Thyroid gland (tissue), 4 donors: Measurements from ENCODE around the gene NEURL4. TPM values are rescaled to one million over a fixed set of nuclear protein-coding genes. Genes with fewer than 3 reads are reported as not detected.

Experiments
- DNase-seq, 2 donors: peaks; one replicate each; pipeline ENCODE4 v3.0.0-alpha.2; 2019
- H3K27ac ChIP-seq, 3 donors: fragments of 200-600 bp; sonication (generic); 1 replicate in 2 of 3; 2 replicates in 1 of 3; pipeline ENCODE4 v1.5.1; 2016 to 2019; ENCODE audit warnings: mild to moderate bottlenecking in 1 of 3, moderate library complexity in 1 of 3
- H3K27me3 ChIP-seq: fragments of 200-600 bp; sonication (generic); one replicate; pipeline ENCODE4 v1.5.1; 2019
- H3K36me3 ChIP-seq, 2 donors: fragments of 200-600 bp; sonication (generic); one replicate each; pipeline ENCODE4 v1.5.1; 2016 to 2019
- H3K4me1 ChIP-seq, 2 donors: fragments of 200-600 bp; sonication (generic); one replicate each; pipeline ENCODE4 v1.5.1; 2017 to 2019
- H3K4me3 ChIP-seq, 3 donors: fragments of 200-600 bp; sonication (generic); replicated peaks in 1 of 3; 1 replicate in 2 of 3; 2 replicates in 1 of 3; pipeline ENCODE4 v1.5.1; 2016; ENCODE audit warnings: mild to moderate bottlenecking in 1 of 3
- H3K9me3 ChIP-seq: fragments of 200-600 bp; sonication (generic); one replicate; pipeline ENCODE4 v1.5.1; 2017
- POLR2A ChIP-seq, 2 donors: fragments of 450-650 bp; IDR thresholded peaks; one replicate each; pipeline ENCODE4 v1.6.1; 2017; ENCODE audit warnings: antibody characterized with exemption in 2 of 2, mild to moderate bottlenecking in 2 of 2, moderate library complexity in 1 of 2
- WGBS, 2 donors: methylation state at CpG; one replicate each; pipeline ENCODE4 v1.1.5; 2017; 5-methylcytosine and 5-hydroxymethylcytosine counted together
- intact Hi-C: fragments of 100-400 bp; cut with DNase I; formaldehyde crosslinking; loops from one replicate; pipeline ENCODE4 v1.15.1; 2023
- total RNA-seq, 4 donors: library from RNA; depleted of rRNA; stranded (reverse); fragments of >200 nt; gene quantifications; one replicate each; pipeline ENCODE4 v1.2.3, GENCODE V29; 2016
- TF ChIP-seq, protein P1 (sequence below), 6 experiments: fragments of 200-600 bp in 3 of 6; fragments of 450-650 bp in 3 of 6; sonication (generic) in 3 of 6; IDR thresholded peaks; one replicate each; pipeline ENCODE4 v1.5.1; 2016 to 2019; ENCODE audit warnings: antibody characterized with exemption in 6 of 6, mild to moderate bottlenecking in 2 of 6, inconsistent platforms in 1 of 6, moderate library complexity in 1 of 6

Gene NEURL4
- total RNA-seq, 4 donors from 2014 or later, result 18.5 to 32.8 (median 22.5) TPM

DNA sequence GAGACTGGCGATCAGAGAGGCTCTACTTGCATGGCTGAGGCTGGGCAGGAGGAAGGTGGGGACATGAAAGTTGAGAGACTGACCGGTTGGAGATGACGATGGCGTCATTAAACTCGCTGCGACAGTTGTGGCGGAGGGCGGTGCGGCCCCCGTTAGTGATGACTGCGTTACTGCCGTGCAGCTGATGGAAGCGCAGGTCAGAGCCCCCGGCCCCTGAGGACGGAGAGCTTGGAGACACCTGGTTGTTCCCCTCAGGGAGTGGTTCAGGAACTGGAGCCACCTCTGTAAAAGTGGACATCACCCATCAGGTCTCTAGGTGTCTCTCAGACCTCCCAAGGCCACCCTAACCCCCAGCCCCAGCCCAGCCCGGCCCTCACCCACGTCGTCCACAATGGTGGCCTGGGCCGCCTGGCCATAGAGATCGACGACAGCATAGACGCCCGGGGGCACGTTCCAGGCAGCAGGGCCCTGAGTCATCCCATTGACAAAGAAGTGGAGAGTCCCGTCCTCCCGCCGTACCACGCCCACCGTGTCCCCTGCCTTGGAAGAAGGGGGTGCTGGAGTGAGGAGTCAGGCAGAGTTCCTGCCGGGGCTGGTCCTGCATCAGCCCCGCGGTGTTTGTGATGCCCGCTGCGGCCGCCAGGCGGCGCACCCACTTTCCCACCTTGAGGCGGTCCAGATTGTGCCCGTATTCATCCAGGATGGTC lies 5.3 kb downstream of the NEURL4 start:
- TF ChIP-seq, protein P1, sequence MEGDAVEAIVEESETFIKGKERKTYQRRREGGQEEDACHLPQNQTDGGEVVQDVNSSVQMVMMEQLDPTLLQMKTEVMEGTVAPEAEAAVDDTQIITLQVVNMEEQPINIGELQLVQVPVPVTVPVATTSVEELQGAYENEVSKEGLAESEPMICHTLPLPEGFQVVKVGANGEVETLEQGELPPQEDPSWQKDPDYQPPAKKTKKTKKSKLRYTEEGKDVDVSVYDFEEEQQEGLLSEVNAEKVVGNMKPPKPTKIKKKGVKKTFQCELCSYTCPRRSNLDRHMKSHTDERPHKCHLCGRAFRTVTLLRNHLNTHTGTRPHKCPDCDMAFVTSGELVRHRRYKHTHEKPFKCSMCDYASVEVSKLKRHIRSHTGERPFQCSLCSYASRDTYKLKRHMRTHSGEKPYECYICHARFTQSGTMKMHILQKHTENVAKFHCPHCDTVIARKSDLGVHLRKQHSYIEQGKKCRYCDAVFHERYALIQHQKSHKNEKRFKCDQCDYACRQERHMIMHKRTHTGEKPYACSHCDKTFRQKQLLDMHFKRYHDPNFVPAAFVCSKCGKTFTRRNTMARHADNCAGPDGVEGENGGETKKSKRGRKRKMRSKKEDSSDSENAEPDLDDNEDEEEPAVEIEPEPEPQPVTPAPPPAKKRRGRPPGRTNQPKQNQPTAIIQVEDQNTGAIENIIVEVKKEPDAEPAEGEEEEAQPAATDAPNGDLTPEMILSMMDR (IDR thresholded peaks at IDR 0.05), result peak in 5 of 6 experiments; percentile 41 to 58 (median 48)
- no peak for TF ChIP-seq POLR2A (IDR thresholded peaks at IDR 0.05)
- Histone ChIP-seq H3K4me3 (no peak overlapping the region), H3K9me3 (no peaks in the 10 kb centered on the region), H3K4me1 (peaks cover 0 to 8% of the 10 kb centered on the region in 2 donors), H3K27ac (no peak overlapping the region), H3K27me3 (no peaks in the 10 kb centered on the region), H3K36me3 (peaks cover 46 to 49% of the 10 kb centered on the region in 2 donors)
- WGBS, 2 donors, result 69 to 72% methylated on average over 30 to 37 of the region's 39 CpGs
- DNase-seq, result peak; percentile 35 to 46
- intact Hi-C loops, result no loop called here

DNA sequence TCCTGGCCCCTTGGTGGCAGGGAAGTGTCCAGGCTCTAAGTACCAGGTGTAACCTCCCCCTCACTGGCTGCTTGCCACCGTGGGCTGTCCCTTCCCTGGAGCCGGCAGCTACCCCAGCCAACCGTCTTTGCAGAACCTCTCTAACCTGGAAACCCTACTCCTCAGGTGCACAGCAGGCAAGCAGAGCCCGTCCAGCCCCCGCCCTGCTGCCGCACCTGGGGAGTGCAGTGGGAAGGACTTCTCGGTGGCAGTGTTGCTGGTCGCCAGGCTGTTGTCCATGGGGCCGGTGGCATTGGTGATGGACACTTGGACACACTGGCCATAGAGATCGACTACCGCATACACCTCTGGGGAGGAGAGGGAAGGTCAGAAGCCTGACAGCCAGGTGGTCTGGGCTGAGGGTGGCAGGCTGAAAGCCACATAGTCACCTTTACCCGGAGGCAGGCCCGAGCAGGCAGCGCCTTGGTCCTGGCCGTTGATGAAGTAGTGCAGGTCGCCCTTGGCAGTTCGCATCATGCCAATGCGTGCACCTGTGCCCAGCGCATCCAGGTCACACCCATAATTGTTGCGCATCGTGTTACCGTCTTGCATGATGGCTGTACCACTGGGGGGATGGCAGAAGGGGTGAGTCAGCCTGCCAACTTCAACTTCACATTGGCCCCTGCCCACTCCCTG lies 6.5 kb downstream of the NEURL4 start:
- no peaks in the 10 kb centered on the region for H3K4me1 ChIP-seq
- TF ChIP-seq, protein P1 (IDR thresholded peaks at IDR 0.05), result no peak
- no peak for TF ChIP-seq POLR2A (IDR thresholded peaks at IDR 0.05)
- H3K9me3 ChIP-seq, result no peaks in the 10 kb centered on the region
- 93 to 96% methylated on average over 10 to 20 of the region's 22 CpGs for WGBS, 2 donors
- H3K4me3 ChIP-seq, result no peak overlapping the region
- peaks cover 58 to 60% of the 10 kb centered on the region in 2 donors for H3K36me3 ChIP-seq
- H3K27ac ChIP-seq, result no peak overlapping the region
- H3K27me3 ChIP-seq, result no peaks in the 10 kb centered on the region
- intact Hi-C loops, result no loop called here
- DNase-seq, result no peak

DNA sequence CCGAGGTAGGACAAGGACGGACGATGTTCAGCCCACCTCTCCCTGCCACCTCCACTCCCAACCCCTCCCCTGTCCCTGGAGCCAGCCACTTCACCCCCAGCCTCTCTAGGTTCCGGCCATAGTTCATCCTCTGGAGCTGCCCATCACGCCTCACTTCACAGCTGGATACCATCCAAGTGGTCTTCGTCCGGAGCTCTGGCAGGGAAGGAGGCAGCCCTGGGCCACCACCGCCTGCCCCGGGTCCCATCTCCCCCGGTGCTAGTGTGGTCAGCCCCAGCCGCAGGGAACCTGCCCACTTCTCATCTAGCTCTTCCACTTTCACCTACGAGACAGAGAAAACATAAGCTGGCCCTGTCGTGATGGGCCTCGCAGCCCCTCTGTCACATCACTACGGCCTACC lies 7.7 kb downstream of the NEURL4 start:
- Histone ChIP-seq H3K27me3 (no peaks in the 10 kb centered on the region), H3K27ac (no peak overlapping the region), H3K9me3 (no peaks in the 10 kb centered on the region), H3K4me3 (no peak overlapping the region), H3K4me1 (no peaks in the 10 kb centered on the region), H3K36me3 (peaks cover 64% of the 10 kb centered on the region in 2 donors)
- no peak for DNase-seq
- intact Hi-C loops, result no loop called here
- TF ChIP-seq POLR2A (IDR thresholded peaks at IDR 0.05), result no peak
- TF ChIP-seq, protein P1 (IDR thresholded peaks at IDR 0.05), result no peak
- 72 to 80% methylated on average over 6 to 13 of the region's 15 CpGs for WGBS, 2 donors

DNA sequence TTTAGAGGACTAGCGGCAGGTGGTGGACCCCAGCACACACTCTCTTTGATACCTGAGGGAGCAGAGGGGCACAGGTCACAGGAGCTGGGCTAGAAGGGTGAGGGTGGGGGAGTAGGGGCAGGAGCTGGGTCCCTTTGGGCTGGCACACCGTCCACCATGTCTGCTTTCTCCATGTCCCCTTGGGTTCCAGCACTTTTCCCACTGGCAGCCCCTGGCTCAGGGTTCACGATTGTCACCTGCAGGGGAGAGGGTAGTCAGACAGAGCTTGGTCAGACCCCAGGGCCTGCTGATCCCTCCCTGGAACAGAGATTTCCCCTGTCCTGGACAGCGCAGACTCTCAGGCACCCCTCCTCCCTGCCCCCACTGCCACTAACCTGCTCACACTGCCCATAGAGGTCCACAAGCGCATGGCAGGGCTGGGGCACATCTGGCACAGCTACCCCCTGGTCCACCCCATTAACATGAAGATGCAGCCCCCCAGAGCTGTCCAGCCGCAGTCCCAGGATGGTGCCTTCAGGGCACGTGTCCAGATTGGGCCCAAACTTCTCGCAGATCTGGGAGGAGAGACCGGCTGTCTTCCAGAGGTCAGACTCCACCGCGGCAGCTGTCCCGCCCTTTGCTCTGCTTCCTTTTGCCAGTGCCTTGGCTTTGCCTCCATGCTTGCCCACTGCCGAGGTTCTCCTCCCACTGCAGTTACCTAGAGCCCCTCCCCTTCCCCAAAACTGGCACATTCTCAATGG lies 10.8 kb downstream of the NEURL4 start:
- DNase-seq, result no peak
- no peaks in the 10 kb centered on the region for H3K27me3 ChIP-seq
- no peak overlapping the region for H3K27ac ChIP-seq
- no peak for TF ChIP-seq POLR2A (IDR thresholded peaks at IDR 0.05)
- TF ChIP-seq, protein P1 (IDR thresholded peaks at IDR 0.05), result no peak
- H3K9me3 ChIP-seq, result no peaks in the 10 kb centered on the region
- peaks cover 54 to 57% of the 10 kb centered on the region in 2 donors for H3K36me3 ChIP-seq
- 85 to 97% methylated on average over 11 to 12 of the region's 13 CpGs for WGBS, 2 donors
- peaks cover 10 to 20% of the 10 kb centered on the region in 2 donors for H3K4me1 ChIP-seq
- intact Hi-C loops, result no loop called here
- H3K4me3 ChIP-seq, result no peak overlapping the region
